Measurements from ENCODE around the gene ZNF417.
"Not testable (repeated sequence)": the region's sequence is repeated elsewhere in the genome, so short reads cannot be mapped to it uniquely, and the experiment has no call there.

DNA sequence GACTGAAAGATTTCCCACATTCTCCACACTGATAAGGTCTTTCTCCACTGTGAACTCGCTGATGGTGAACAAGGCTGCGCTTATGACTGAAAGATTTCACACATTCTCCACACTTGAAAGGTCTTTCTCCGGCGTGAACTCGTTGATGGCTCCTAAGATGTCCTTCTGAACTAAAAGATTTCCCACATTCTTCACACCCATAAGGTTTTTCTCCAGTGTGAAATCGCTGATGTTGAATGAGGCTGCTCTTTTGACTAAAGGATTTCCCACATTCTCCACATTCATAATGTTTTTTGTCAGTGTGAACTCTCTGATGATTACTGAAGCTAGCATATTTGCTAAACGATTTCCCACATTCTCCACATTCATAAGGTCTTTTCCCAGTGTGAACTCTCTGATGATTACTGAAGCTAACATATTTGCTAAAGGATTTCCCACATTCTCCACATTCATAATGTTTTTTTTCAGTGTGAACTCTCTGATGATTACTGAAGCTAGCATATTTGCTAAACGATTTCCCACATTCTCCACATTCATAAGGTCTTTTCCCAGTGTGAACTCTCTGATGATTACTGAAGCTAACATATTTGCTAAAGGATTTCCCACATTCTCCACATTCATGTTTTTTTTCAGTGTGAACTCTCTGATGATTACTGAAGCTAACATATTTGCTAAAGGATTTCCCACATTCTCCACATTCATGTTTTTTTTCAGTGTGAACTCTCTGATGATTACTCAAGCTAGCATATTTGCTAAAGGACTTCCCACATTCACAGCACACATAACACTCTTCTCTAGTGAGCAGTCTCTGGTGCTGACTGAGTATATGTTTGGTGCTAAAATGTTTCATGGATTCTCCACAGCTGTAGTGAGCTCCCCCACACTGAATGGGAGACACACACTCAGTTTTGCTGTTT, 42.3 kb downstream of the ZNF417 start:
- TF ChIP-seq CTCF, POLR2A (IDR thresholded peaks at IDR 0.05): not testable (repeated sequence)
